Erythroblast (primary cell): ENCODE data around the gene MSX1.

Experiments used
- GATA1 ChIP-seq: IDR thresholded peaks from 2 replicates; pipeline ENCODE4 v1.6.1; 2011; ENCODE audit warnings: low read depth, mild to moderate bottlenecking, control low read depth, low read length, moderate library complexity
- POLR2A ChIP-seq: IDR thresholded peaks from 2 replicates; pipeline ENCODE4 v1.6.1; 2011; ENCODE audit warnings: mild to moderate bottlenecking, low read length

GRCh38 chr4:4853371-4853823 is 6.1 kb upstream of the MSX1 start:
- TF ChIP-seq POLR2A (no peak), GATA1 (no peak)
